Non-pigmented ciliary epithelial cell (primary cell): ENCODE results near the gene RGS9.
A peak's percentile ranks its signal among the peaks of the same experiment; 100 is the strongest.
"Not testable (repeated sequence)": the region's sequence is repeated elsewhere in the genome, so short reads cannot be mapped to it uniquely, and the experiment has no call there.

Experiments
- DNase-seq: peaks from one replicate; pipeline ENCODE4 v3.0.0-alpha.2; 2010; ENCODE audit warnings: low read depth

RGS9 gene

GRCh38 chr17:65115839-65116238 is 21.3 kb upstream of the RGS9 start:
- DNase-seq: no peak

DNA sequence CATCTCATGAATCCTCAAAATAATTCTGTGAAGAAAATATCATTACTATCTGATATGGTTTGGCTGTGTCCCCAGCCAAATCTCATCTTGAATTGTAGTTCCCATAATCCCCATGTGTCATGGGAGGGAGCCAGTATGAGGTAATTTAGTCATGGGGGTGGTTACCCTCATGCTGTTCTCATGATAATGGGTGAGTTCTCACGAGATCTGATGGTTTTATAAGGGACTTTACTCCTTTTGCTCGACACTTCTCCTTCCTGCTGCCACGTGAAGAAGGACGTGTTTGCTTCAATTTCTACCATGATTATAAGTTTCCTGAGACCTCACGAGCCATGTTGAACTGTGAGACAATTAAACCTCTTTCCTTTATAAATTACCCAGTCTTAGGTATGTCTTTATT is 20.7 kb upstream of the RGS9 start:
- DNase-seq: not testable (repeated sequence)

DNA sequence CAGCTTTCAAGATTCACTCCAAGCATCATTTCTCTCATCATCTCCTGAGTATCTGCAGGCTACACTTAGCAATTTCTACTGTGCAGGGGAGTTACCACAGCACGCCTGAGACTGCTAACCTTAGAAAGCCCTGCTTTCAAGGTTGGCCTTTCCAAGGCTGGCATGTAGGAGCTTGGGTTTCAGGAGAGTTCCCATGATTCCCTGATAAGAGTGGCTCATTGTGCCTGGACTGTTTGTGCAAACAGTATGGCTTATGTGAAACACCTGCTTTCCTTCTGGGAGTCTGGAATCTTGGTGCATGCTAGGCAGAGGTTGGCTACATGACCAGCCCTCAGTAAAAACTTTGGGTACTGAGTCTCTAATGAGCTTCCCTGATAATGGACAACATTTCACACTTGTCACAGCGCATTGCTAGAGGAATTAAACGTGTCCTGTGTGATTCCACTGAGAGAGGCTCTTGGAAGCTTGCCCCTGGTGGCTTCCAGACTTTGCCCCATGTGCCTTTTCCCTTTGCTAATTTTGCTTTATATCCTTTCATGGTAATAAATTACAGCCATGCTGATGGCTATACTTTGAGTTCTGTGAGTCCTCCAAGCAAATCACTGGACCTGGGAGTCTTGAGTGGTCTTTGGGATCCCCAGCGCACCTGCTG is 19.7 kb upstream of the RGS9 start:
- DNase-seq: no peak

GRCh38 chr17:65121368-65121767 is 15.8 kb upstream of the RGS9 start:
- DNase-seq: no peak

DNA sequence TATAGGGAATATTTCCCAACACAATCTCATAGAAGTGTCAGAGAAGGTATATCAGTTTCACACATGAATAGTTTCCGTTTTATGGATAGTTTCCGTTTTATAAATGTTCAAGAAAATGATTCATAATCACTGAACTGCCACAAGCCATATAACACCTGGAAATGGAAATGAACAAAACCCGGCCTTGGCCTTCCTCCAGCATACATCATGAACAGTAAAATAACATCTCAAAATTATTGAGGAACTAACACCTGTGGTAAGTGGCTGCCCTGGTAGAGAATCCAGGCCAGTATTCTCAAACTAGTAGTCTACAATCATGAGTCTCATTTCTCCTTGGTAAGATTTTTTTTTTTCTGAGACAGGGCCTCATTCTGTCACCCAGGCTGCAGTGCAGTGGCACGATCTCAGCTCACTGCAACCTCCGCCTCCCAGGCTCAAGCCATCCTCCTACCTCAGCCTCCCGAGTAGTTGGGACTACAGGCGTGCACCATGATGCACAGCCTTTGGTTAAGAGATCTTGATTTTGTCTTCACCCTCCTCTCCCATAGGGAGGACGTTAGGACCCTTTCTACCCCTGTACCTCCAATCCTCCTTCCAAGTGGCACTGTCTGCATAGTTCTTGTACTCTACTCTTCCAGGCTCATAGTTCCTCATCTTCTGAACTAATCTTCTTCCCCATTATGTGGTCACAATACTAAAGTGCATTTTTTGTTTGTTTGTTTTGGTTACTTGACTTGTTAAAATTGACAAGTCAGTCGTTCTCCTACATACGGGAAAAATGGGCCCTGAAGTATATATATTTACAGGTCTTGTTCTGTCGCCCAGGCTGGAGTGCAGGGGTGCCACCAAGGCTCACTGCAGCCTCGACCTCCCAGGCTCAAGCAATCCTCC is 15.0 kb upstream of the RGS9 start:
- DNase-seq: no peak

GRCh38 chr17:65122836-65123756 is 14.1 kb upstream of the RGS9 start:
- DNase-seq: peak; percentile 43

GRCh38 chr17:65123757-65124675 is 13.2 kb upstream of the RGS9 start:
- DNase-seq: no peak

DNA sequence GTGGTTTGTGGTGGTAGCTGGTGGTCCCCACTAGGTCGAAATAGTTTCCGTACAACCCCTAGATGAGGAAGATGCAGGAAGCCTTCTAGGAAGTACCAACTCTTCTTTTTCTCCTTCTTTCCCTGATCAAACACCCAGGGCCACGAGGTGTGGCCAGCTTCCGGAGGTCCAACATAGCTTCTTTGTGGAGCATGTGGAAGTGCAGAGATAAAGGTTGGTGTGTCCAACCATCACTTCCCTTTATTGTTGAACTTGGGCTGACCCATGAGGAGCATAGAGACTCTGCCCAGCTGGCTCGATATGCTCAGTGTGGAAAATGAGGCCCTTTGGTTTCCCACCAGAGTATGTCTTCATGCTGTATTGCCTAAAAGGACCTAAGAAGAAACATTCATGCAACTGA is 6.3 kb upstream of the RGS9 start:
- DNase-seq: no peak

DNA sequence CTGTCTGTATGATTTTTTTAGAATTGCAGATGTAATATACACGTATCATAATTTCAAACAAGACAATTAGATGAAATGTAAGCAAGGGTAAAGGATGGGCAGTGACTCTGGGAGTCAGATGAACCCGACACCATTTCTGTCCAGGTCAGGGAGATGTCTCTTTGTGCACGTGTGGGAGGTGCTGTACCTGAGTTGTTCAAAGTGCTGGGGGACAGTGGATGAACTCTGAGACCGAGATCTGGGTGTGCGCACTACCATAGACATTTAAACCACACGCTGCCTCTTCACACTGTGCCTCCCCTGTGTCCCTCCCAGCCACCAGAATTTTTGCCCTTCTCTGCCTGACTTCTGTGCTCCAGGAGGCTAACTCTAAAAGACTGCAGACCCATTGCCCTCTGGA is 5.9 kb upstream of the RGS9 start:
- no peak for DNase-seq

DNA sequence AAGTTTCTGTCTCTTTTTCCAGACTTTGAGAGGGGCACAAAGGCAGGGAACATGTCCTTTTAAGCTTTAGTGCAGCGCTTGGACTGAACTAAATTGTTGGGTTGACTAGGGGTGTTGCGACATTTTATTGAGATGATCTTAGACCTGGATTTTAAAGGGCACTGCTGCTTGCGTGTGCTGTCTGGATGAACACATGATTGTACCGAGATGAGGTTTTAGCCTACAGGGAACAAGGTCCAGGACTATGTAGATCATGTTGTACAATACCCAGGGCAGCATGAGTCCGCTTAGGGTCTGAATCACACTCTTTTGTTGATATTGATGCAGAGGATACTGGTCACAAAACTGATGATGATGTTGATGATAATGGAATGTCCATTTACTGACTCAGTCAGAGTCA is 5.2 kb upstream of the RGS9 start:
- DNase-seq: peak; percentile 60

DNA sequence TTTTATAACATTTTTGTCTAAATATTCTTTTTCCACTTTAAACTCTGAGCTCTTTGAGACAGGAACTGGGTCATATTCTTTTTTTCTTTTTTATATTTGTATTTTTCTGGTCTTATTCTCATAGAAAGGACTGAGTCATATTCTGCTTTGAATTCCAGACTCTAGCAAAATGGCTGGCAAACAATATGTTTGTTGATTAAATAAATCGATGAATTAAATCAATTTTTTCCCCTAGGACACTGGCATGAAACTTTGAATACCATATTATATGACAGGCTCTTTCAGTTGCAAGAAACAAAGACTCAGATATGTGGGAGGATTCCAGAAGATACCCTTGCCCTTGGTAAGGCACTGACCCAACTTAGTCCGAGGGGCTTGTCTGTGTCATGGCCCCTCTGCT is 3.1 kb upstream of the RGS9 start:
- no peak for DNase-seq

- DNase-seq: no peak
Observed at GRCh38 chr17:65139101-65139764, 2.1 kb downstream of the RGS9 start.

DNA sequence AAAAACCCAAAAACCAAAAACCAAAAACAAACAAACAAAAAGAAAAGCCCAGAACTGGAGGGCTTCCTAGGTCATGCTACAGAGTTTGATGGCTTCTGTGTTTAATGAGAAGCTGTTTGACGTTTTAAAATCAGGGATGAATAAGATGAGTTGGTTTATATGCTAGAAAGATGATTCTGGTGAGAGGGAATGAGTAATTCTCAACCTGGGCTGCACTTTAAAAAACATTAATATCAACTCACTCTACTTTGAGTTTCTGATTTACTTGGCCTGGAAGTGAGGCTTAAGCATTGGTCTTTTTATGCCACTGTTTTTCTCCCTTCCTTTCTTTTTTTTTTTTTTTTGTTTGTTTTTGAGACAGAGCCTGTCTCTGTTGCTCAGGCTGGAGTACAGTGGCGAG is 5.1 kb downstream of the RGS9 start:
- no peak for DNase-seq

DNA sequence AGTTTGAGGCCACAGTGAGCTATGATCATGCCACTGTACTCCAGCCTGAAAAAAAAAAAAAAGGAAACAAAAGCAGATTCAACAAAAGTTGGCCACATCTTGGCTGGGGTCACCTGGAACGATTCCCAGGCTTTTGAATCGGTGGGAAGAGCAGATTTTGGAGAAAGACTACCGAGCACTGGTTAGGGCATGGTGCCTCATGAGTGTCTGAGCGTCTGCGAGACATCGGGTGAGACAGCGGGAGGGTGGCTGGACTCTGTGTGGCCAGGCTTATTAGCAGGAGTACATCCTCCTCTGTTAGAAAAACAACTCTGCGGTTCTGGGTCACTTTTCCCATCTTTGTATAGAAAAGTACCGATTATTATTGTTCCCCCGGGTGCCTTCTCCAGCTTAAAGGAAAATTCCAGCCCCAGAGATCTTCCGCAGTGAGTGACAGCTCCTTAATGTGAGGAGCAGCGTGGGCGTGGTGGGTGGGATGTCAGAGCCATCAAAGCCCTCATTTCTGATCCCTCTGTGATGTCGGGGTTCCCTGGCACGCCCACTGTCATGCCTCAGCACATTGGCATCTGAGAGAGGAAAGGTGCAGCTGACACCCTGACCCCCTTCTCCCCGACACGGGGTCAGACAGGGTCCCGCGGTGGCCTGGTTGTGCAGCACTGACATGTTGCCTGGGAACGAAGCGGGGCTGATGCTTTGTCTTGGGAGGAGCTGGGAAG is 6.9 kb downstream of the RGS9 start:
- no peak for DNase-seq

GRCh38 chr17:65145743-65146142 is 8.6 kb downstream of the RGS9 start:
- no peak for DNase-seq

DNA sequence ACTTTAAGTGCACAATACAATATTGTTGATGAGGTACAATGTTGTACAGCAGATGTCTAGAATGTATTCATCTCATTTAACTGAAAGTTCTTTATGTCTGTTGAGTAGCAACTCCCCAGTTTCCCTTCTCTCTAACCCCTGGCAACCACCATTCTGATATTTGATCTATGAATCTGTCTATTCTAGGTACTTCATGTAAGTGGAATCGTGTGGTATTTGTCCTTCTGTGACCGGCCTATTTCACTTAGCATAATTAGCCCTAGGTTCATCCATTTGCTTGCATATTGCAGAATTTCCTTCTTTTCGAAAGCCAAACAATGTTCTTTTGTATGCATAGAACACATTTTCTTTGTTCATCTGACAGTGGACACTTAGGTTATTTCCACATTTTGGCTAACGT is 10.8 kb downstream of the RGS9 start:
- DNase-seq: no peak

GRCh38 chr17:65154770-65155589 is 17.8 kb downstream of the RGS9 start:
- DNase-seq: no peak

- DNase-seq: no peak
Observed at GRCh38 chr17:65155622-65156021, 18.5 kb downstream of the RGS9 start.

GRCh38 chr17:65156185-65156834 is 19.1 kb downstream of the RGS9 start:
- no peak for DNase-seq
